K562 (cell line): ENCODE measurements around the gene SORCS2. TPM values are rescaled to one million over a fixed set of nuclear protein-coding genes. Genes with fewer than 3 reads are reported as not detected.

Source experiments
- LCOR ChIP-seq: sonication (generic); formaldehyde crosslinking; IDR thresholded peaks from 2 replicates; pipeline ENCODE4 v1.8.0; 2022; ENCODE audit warnings: mild to moderate bottlenecking, missing genetic modification reagents
- PCBP1 ChIP-seq: fragments of 200-400 bp; formaldehyde crosslinking; IDR thresholded peaks from 2 replicates; pipeline ENCODE4 v1.6.1; 2018; ENCODE audit warnings: mild to moderate bottlenecking, low read depth, low read length; ENCODE audit not compliant: poor library complexity, severe bottlenecking
- polyA plus RNA-seq, 8 experiments: library from polyadenylated mRNA; depleted of rRNA in 4 of 8; stranded (reverse) in 5 of 8; unstranded in 3 of 8; fragments of >200 nt; fragmentation: Nextera tagmentation in 2 of 8; fragmentation: Illumina TruSeq in 1 of 8; extraction: Ambion mirVana in 2 of 8; extraction: Trizol in 1 of 8; gene quantifications; 2 replicates each; pipeline versions ENCODE4 v1.2.1 to v1.2.3, GENCODE V29; 2011 to 2014; ENCODE audit warnings: inconsistent platforms in 1 of 8, missing spikeins in 1 of 8
- total RNA-seq, 7 experiments: library from RNA; depleted of rRNA in 6 of 7; stranded (reverse); fragments of >200 nt in 6 of 7; fragmentation: Illumina TruSeq in 2 of 7; extraction: Trizol in 2 of 7; gene quantifications; 2 replicates each; pipeline versions ENCODE4 v1.2.1 to v1.2.3, GENCODE V29; 2011 to 2021; ENCODE audit warnings: low replicate concordance in 1 of 7
- TF ChIP-seq, protein P1 (sequence below): fragments of 450-650 bp; IDR thresholded peaks from 2 replicates; pipeline ENCODE4 v1.6.1; 2016; ENCODE audit warnings: mild to moderate bottlenecking
- TF ChIP-seq, protein P2 (sequence below): sonication (generic); formaldehyde crosslinking; IDR thresholded peaks from 2 replicates; pipeline ENCODE4 v1.8.0; 2022; ENCODE audit warnings: mild to moderate bottlenecking, missing genetic modification reagents

Gene SORCS2
- total and polyA plus RNA-seq, 9 of the 15 experiments (the other 6 are each of a cell fraction or from before 2014, with no cell fraction given), result not detected

DNA sequence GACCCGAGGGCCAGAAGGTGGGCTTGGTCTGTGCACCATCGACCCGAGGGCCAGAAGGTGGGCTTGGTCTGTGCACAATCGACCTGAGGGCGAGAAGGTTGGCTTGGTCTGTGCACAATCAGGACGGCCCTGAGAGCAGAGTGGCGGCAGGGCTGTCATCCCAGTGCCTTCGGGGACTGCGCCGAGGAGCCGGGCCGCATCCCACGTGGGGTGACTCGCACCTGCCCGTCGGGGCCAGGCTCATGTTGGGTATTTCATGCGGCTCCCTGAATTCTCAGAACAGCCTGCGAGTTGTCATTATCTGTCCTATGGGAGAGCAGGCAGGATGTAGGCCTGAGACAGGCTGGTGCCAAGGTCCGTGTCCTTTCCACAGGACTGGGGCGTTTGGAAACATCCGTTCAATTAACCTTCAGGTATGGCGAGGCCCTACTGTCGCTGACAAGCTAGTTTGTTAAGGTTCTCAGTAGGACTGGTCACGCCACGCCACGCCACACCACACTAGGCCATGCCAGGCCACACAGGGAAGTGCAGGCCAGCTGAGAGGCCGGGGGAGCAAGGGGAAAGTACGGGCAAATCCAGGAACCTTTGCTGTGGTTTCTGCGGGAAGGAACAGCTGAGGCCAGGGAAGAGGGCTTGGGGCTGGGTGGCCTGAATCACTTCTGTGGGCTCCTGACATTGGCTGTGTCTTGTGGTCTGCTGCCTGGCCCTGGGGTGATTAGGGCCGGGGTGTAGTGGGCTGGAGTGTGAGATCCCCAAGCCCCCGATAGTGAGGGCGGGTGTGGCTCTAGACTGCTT is 564.4 kb downstream of the SORCS2 start (continued):
- TF ChIP-seq, protein P1, sequence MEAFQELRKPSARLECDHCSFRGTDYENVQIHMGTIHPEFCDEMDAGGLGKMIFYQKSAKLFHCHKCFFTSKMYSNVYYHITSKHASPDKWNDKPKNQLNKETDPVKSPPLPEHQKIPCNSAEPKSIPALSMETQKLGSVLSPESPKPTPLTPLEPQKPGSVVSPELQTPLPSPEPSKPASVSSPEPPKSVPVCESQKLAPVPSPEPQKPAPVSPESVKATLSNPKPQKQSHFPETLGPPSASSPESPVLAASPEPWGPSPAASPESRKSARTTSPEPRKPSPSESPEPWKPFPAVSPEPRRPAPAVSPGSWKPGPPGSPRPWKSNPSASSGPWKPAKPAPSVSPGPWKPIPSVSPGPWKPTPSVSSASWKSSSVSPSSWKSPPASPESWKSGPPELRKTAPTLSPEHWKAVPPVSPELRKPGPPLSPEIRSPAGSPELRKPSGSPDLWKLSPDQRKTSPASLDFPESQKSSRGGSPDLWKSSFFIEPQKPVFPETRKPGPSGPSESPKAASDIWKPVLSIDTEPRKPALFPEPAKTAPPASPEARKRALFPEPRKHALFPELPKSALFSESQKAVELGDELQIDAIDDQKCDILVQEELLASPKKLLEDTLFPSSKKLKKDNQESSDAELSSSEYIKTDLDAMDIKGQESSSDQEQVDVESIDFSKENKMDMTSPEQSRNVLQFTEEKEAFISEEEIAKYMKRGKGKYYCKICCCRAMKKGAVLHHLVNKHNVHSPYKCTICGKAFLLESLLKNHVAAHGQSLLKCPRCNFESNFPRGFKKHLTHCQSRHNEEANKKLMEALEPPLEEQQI, result no peak
- TF ChIP-seq, protein P2, sequence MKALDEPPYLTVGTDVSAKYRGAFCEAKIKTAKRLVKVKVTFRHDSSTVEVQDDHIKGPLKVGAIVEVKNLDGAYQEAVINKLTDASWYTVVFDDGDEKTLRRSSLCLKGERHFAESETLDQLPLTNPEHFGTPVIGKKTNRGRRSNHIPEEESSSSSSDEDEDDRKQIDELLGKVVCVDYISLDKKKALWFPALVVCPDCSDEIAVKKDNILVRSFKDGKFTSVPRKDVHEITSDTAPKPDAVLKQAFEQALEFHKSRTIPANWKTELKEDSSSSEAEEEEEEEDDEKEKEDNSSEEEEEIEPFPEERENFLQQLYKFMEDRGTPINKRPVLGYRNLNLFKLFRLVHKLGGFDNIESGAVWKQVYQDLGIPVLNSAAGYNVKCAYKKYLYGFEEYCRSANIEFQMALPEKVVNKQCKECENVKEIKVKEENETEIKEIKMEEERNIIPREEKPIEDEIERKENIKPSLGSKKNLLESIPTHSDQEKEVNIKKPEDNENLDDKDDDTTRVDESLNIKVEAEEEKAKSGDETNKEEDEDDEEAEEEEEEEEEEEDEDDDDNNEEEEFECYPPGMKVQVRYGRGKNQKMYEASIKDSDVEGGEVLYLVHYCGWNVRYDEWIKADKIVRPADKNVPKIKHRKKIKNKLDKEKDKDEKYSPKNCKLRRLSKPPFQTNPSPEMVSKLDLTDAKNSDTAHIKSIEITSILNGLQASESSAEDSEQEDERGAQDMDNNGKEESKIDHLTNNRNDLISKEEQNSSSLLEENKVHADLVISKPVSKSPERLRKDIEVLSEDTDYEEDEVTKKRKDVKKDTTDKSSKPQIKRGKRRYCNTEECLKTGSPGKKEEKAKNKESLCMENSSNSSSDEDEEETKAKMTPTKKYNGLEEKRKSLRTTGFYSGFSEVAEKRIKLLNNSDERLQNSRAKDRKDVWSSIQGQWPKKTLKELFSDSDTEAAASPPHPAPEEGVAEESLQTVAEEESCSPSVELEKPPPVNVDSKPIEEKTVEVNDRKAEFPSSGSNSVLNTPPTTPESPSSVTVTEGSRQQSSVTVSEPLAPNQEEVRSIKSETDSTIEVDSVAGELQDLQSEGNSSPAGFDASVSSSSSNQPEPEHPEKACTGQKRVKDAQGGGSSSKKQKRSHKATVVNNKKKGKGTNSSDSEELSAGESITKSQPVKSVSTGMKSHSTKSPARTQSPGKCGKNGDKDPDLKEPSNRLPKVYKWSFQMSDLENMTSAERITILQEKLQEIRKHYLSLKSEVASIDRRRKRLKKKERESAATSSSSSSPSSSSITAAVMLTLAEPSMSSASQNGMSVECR (CRISPR knock-in tag), result no peak
- TF ChIP-seq PCBP1 (no peak), LCOR (no peak)
